ENCODE measurements around the gene HAUS1. TPM values are rescaled to one million over a fixed set of nuclear protein-coding genes. Genes with fewer than 3 reads are reported as not detected.
"Not testable (repeated sequence)": the region's sequence is repeated elsewhere in the genome, so short reads cannot be mapped to it uniquely, and the experiment has no call there.

Gene HAUS1
- total RNA-seq, 2 experiments from 2014 or later, result 63.7 to 65.9 TPM

GRCh38 chr18:46096651-46097300, 7.4 kb upstream of the HAUS1 start:
- no peaks in the 10 kb centered on the region for H3K27me3 Mint-ChIP-seq (ENCODE audit: low read depth)
- no peak for ATAC-seq
- POLR2A ChIA-PET, result interaction anchor here (0.8 kb wide), 1 partner anchor 10 kb away, joined by 4 read pairs; no protein-coding TSS in a partner anchor
- no peak for DNase-seq
- peaks cover 36% of the 10 kb centered on the region for H3K36me3 Mint-ChIP-seq (ENCODE audit: low read depth)
- peak overlapping the region; percentile 98 for H3K4me3 Mint-ChIP-seq
- H3K9me3 Mint-ChIP-seq (ENCODE audit: insufficient read depth), result no peaks in the 10 kb centered on the region
- CTCF ChIA-PET, result interaction anchor here (0.6 to 2.3 kb wide), 12 partner anchors 12 to 561 kb away, joined by 3 to 12 read pairs (median 4); partner anchors contain the start of gene PSTPIP2
- peak overlapping the region; percentile 95 for H3K27ac Mint-ChIP-seq
- peaks cover 33% of the 10 kb centered on the region for H3K4me1 Mint-ChIP-seq (ENCODE audit: low read depth)

GRCh38 chr18:46097431-46097800, 6.8 kb upstream of the HAUS1 start:
- DNase-seq (peak; percentile 29), ATAC-seq (peak; percentile 21)
- Mint-ChIP-seq H3K9me3 (ENCODE audit: insufficient read depth) (no peaks in the 10 kb centered on the region), H3K4me1 (ENCODE audit: low read depth) (peaks cover 32% of the 10 kb centered on the region), H3K27ac (peak overlapping the region; percentile 95), H3K4me3 (peak overlapping the region; percentile 98), H3K36me3 (ENCODE audit: low read depth) (peaks cover 32% of the 10 kb centered on the region), H3K27me3 (ENCODE audit: low read depth) (no peaks in the 10 kb centered on the region)
- CTCF ChIA-PET, result interaction anchor here (0.6 to 2.3 kb wide), 11 partner anchors 12 to 560 kb away, joined by 3 to 12 read pairs (median 4); partner anchors contain the start of gene PSTPIP2
- POLR2A ChIA-PET, result interaction anchor here (0.7 to 1.2 kb wide), 3 partner anchors 22 to 76 kb away, joined by 3 to 5 read pairs (median 4); a partner anchor contains a TSS

DNA sequence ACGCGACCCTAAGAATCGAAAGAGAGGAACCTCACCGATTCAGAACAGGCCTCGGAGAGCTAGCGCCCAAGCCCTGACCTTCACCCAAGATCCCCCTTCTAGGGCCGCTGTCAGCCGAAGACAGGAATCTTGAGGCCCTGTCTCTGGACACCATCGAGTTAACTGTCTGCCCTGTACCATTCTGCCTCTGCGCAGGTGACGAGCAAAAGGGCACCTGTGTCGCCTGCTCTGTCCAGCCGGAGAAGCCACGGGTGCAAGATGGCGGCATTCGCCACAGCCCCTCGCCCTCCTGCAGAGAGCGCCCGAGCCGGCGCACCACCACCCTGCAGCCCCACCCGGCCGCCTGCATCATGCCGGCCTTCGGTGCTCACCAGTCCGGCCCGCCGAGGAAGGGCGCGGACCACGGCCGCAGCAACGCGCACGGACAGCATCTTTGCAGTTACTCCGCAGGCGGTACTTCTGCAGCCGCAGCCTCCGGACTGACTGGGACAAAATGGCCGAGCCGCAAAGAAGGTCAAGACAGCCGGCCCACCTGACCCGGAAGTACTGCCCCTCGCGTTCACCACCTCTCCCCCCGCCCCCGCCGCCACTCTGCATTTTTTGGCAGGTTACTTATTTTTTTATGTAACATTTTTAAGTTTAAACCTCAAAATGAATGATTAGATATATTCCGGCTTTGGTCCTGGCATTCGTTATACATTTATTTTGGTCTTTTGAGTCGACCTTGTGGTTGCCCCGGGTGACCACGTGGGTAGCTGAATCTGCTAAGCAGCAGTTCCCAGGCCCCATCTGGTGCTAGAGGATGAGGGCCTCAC, 6.2 kb upstream of the HAUS1 start, which contains the start of gene ATP5F1A:
ATP5F1A (minus strand) TSS at position 496 of the 815 bp plus-strand sequence; CDS start at position 431, 65 bp downstream.
- H3K4me1 Mint-ChIP-seq (ENCODE audit: low read depth), result peaks cover 32% of the 10 kb centered on the region
- DNase-seq (peak; percentile 91), ATAC-seq (peak; percentile 88)
- H3K9me3 Mint-ChIP-seq (ENCODE audit: insufficient read depth), result no peaks in the 10 kb centered on the region
- POLR2A ChIA-PET, result interaction anchor here (0.7 to 1.2 kb wide), 6 partner anchors 13 to 123 kb away, joined by 3 to 5 read pairs (median 4); a partner anchor contains a TSS
- CTCF ChIA-PET, result interaction anchor here (0.6 to 2.3 kb wide), 10 partner anchors 15 to 560 kb away, joined by 3 to 12 read pairs (median 4); partner anchors contain the start of gene PSTPIP2
- peaks cover 28% of the 10 kb centered on the region for H3K36me3 Mint-ChIP-seq (ENCODE audit: low read depth)
- no peaks in the 10 kb centered on the region for H3K27me3 Mint-ChIP-seq (ENCODE audit: low read depth)
- H3K27ac Mint-ChIP-seq, result peak within 1 kb of the TSS; percentile 95
- peak within 1 kb of the TSS; percentile 98 for H3K4me3 Mint-ChIP-seq

DNA sequence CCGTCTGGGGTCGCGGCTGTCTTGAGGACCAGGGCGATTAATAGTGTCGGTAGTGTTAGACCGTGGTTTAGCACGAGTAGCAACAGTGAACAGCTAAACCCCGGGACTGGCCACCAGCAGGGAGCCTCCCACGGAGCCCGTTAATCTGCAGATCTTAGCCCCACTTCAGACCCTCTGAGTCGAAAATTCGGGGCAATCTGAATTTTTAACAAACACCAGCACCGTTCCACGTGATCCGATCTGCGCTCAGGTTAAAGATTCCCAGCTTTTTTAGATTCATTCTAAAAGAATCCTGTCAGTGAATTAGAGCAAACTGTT, 5.6 kb upstream of the HAUS1 start:
- CTCF ChIA-PET, result interaction anchor here (2.3 kb wide), 1 partner anchor 75 kb away, joined by 12 read pairs; a partner anchor contains a TSS
- H3K9me3 Mint-ChIP-seq (ENCODE audit: insufficient read depth), result no peaks in the 10 kb centered on the region
- H3K36me3 Mint-ChIP-seq (ENCODE audit: low read depth), result peaks cover 25% of the 10 kb centered on the region

GRCh38 chr18:46099463-46099862, 4.7 kb upstream of the HAUS1 start:
- ChIA-PET POLR2A (no interaction called here), CTCF (interaction anchor here (2.3 kb wide), 1 partner anchor 74 kb away, joined by 12 read pairs; a partner anchor contains a TSS)
- ATAC-seq (no peak), DNase-seq (no peak)
- Mint-ChIP-seq H3K36me3 (ENCODE audit: low read depth) (peaks cover 18% of the 10 kb centered on the region), H3K27ac (no peak overlapping the region), H3K4me3 (no peak overlapping the region), H3K4me1 (ENCODE audit: low read depth) (peaks cover 33% of the 10 kb centered on the region), H3K9me3 (ENCODE audit: insufficient read depth) (no peaks in the 10 kb centered on the region), H3K27me3 (ENCODE audit: low read depth) (no peaks in the 10 kb centered on the region)

More for the DNA sequence above, 5.6 kb upstream of the HAUS1 start:
- H3K4me3 Mint-ChIP-seq, result peak overlapping the region; percentile 98
- ATAC-seq (no peak), DNase-seq (no peak)
- POLR2A ChIA-PET, result interaction anchor here (0.7 to 1.2 kb wide), 4 partner anchors 13 to 122 kb away, joined by 3 to 4 read pairs (median 4); no protein-coding TSS in a partner anchor
- no peaks in the 10 kb centered on the region for H3K27me3 Mint-ChIP-seq (ENCODE audit: low read depth)
- H3K27ac Mint-ChIP-seq, result peak overlapping the region; percentile 95
- peaks cover 33% of the 10 kb centered on the region for H3K4me1 Mint-ChIP-seq (ENCODE audit: low read depth)

- DNase-seq (no peak), ATAC-seq (no peak)
- CTCF ChIA-PET, result no interaction called here
- Mint-ChIP-seq H3K27me3 (ENCODE audit: low read depth) (no peaks in the 10 kb centered on the region), H3K4me1 (ENCODE audit: low read depth) (peaks cover 28% of the 10 kb centered on the region), H3K9me3 (ENCODE audit: insufficient read depth) (no peaks in the 10 kb centered on the region), H3K27ac (no peak overlapping the region), H3K36me3 (ENCODE audit: low read depth) (peaks cover 48% of the 10 kb centered on the region), H3K4me3 (no peak overlapping the region)
- POLR2A ChIA-PET, result no interaction called here
These were observed 5.2 kb downstream of the HAUS1 start for GRCh38 chr18:46109386-46109785.

- POLR2A ChIA-PET, result no interaction called here
- peaks cover 55% of the 10 kb centered on the region for H3K36me3 Mint-ChIP-seq (ENCODE audit: low read depth)
- H3K9me3 Mint-ChIP-seq (ENCODE audit: insufficient read depth), result no peaks in the 10 kb centered on the region
- no peaks in the 10 kb centered on the region for H3K27me3 Mint-ChIP-seq (ENCODE audit: low read depth)
- H3K4me1 Mint-ChIP-seq (ENCODE audit: low read depth), result peaks cover 22% of the 10 kb centered on the region
- H3K4me3 Mint-ChIP-seq, result no peak overlapping the region
- no peak for ATAC-seq
- H3K27ac Mint-ChIP-seq, result peak overlapping the region; percentile 67
- DNase-seq, result no peak
- CTCF ChIA-PET, result interaction anchor here (1.0 kb wide), 1 partner anchor 63 kb away, joined by 3 read pairs; a partner anchor contains a TSS
These were observed 6.2 kb downstream of the HAUS1 start for GRCh38 chr18:46110406-46110805.

DNA sequence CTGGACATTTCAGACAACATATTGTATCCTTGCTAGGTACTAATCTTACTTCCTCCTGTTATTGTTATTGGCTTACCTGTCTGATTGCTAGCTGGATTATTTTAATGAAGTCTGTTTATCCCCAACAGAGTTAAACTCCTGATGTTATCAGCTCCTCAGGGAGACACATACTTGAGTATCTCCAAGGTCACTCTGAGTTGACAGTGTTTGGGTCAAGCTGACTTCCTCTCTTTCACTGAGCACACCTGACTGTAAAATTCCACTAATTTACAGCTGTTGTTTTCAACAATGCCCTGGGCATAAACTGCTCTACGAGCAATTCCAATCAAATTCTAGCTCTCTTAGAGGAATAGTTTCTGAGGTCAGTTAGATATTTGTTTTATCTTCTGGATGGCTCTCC, 9.6 kb downstream of the HAUS1 start:
- ATAC-seq, result no peak
- H3K27me3 Mint-ChIP-seq (ENCODE audit: low read depth), result no peaks in the 10 kb centered on the region
- H3K9me3 Mint-ChIP-seq (ENCODE audit: insufficient read depth), result no peaks in the 10 kb centered on the region
- peaks cover 6% of the 10 kb centered on the region for H3K4me1 Mint-ChIP-seq (ENCODE audit: low read depth)
- H3K4me3 Mint-ChIP-seq, result no peak overlapping the region
- DNase-seq, result no peak
- ChIA-PET POLR2A (interaction anchor here (0.6 to 1.2 kb wide), 2 partner anchors 15 to 34 kb away, joined by 3 to 4 read pairs; no protein-coding TSS in a partner anchor), CTCF (interaction anchor here (1.1 to 2.0 kb wide), 5 partner anchors 9 to 544 kb away, joined by 3 to 4 read pairs (median 4); partner anchors contain the start of gene HAUS1)
- H3K36me3 Mint-ChIP-seq (ENCODE audit: low read depth), result peaks cover 49% of the 10 kb centered on the region
- no peak overlapping the region for H3K27ac Mint-ChIP-seq

- ATAC-seq; POLR2A ChIA-PET; H3K4me1 Mint-ChIP-seq (ENCODE audit: low read depth); H3K9me3 Mint-ChIP-seq (ENCODE audit: insufficient read depth); DNase-seq; H3K27ac Mint-ChIP-seq; H3K27me3 Mint-ChIP-seq (ENCODE audit: low read depth); H3K4me3 Mint-ChIP-seq: not testable (repeated sequence)
- CTCF ChIA-PET, result interaction anchor here (0.9 to 1.2 kb wide), 4 partner anchors 8 to 47 kb away, joined by 3 to 4 read pairs (median 3); partner anchors contain the start of gene HAUS1
- peaks cover 43% of the 10 kb centered on the region for H3K36me3 Mint-ChIP-seq (ENCODE audit: low read depth)
These were observed 22.4 kb downstream of the HAUS1 start for GRCh38 chr18:46126625-46127024.

GRCh38 chr18:46130061-46130460, 25.9 kb downstream of the HAUS1 start:
- POLR2A ChIA-PET, result no interaction called here
- Mint-ChIP-seq H3K9me3 (ENCODE audit: insufficient read depth) (no peaks in the 10 kb centered on the region), H3K4me1 (ENCODE audit: low read depth) (no peaks in the 10 kb centered on the region), H3K4me3 (no peak overlapping the region), H3K27me3 (ENCODE audit: low read depth) (no peaks in the 10 kb centered on the region), H3K27ac (no peak overlapping the region), H3K36me3 (ENCODE audit: low read depth) (peaks cover 25% of the 10 kb centered on the region)
- CTCF ChIA-PET, result no interaction called here
- no peak for ATAC-seq
- DNase-seq, result no peak

GRCh38 chr18:46130549-46130948, 26.4 kb downstream of the HAUS1 start:
- ATAC-seq; POLR2A ChIA-PET; H3K4me1 Mint-ChIP-seq (ENCODE audit: low read depth); H3K9me3 Mint-ChIP-seq (ENCODE audit: insufficient read depth); H3K27ac Mint-ChIP-seq; H3K4me3 Mint-ChIP-seq; H3K27me3 Mint-ChIP-seq (ENCODE audit: low read depth); DNase-seq; CTCF ChIA-PET: not testable (repeated sequence)
- peaks cover 25% of the 10 kb centered on the region for H3K36me3 Mint-ChIP-seq (ENCODE audit: low read depth)
